Left lung (tissue), 10 donors: ENCODE results near the gene BPIFB6. TPM values are rescaled to one million over a fixed set of nuclear protein-coding genes. Genes with fewer than 3 reads are reported as not detected.

ENCODE experiments used
- ATAC-seq: fragments of 200-7000 bp; cut with Tn5 transposase; one replicate; pipeline ENCODE4 v1.9.1; 2020; ENCODE audit warnings: moderate library complexity
- DNase-seq, 4 donors: peaks; one replicate each; pipeline ENCODE4 v3.0.0-alpha.2; 2013 to 2020
- H3K27ac ChIP-seq, 2 donors: fragments of 200-600 bp; sonication (generic) in 1 of 2; one replicate each; pipeline versions ENCODE4 v1.5.0 to v1.8.0; 2020 to 2021
- H3K27me3 ChIP-seq, 2 donors: fragments of 200-600 bp; sonication (generic) in 1 of 2; one replicate each; pipeline versions ENCODE4 v1.5.0 to v1.8.0; 2020 to 2021
- H3K36me3 ChIP-seq, 2 donors: fragments of 200-600 bp; sonication (generic) in 1 of 2; one replicate each; pipeline versions ENCODE4 v1.5.0 to v1.8.0; 2020 to 2021
- H3K4me1 ChIP-seq, 2 donors: fragments of 200-600 bp; one replicate each; pipeline ENCODE4 v1.8.0; 2021
- H3K4me3 ChIP-seq, 2 donors: fragments of 200-600 bp; sonication (generic) in 1 of 2; one replicate each; pipeline versions ENCODE4 v1.5.0 to v1.8.0; 2020 to 2021; ENCODE audit warnings: mild to moderate bottlenecking in 1 of 2
- H3K9me3 ChIP-seq, 2 donors: fragments of 200-600 bp; sonication (generic) in 1 of 2; one replicate each; pipeline versions ENCODE4 v1.5.0 to v1.8.0; 2020 to 2021
- CTCF ChIP-seq, 2 donors: fragments of 200-600 bp; sonication (generic) in 1 of 2; IDR thresholded peaks; one replicate each; pipeline versions ENCODE4 v1.5.0 to v1.8.0; 2021; ENCODE audit warnings: antibody characterized with exemption in 2 of 2
- intact Hi-C, 2 donors: fragments of 100-400 bp; cut with DNase I; formaldehyde crosslinking; loops; one replicate each; pipeline versions ENCODE4 v1.11.2 to v1.14.2; 2022
- polyA plus RNA-seq, 6 donors: library from polyadenylated mRNA; unstranded; fragments of 120-200 nt; gene quantifications; one replicate each; pipeline ENCODE4 v1.2.1, GENCODE V29; 2013; ENCODE audit not compliant: insufficient read length in 6 of 6
- total RNA-seq, 2 donors: library from RNA; stranded (reverse); fragmentation: NEBNext Ultra II Directional; extraction: Animal tissue kit (Norgen Biotek cat#: 25700); gene quantifications; one replicate each; pipeline ENCODE4 v1.2.1, GENCODE V29; 2021
- donor health status: DM: no; HTN: yes; CAD: no.
- donor health status: DM: no; HTN: no; CAD: no.

The BPIFB6 gene
- total and polyA plus RNA-seq, 8 donors, result not detected

GRCh38 chr20:33025318-33025876, 6.1 kb upstream of the BPIFB6 start:
- Histone ChIP-seq H3K27me3 (peaks cover 0 to 12% of the 10 kb centered on the region in 2 donors), H3K9me3 (no peaks in the 10 kb centered on the region), H3K4me1 (no peaks in the 10 kb centered on the region), H3K4me3 (no peak overlapping the region), H3K36me3 (no peaks in the 10 kb centered on the region), H3K27ac (no peak overlapping the region)
- TF ChIP-seq CTCF (IDR thresholded peaks at IDR 0.05), result no peak
- DNase-seq, result no peak
- no peak for ATAC-seq
- intact Hi-C loops, result no loop called here

- H3K27ac ChIP-seq, result no peak overlapping the region
- H3K27me3 ChIP-seq, result peaks cover 0 to 18% of the 10 kb centered on the region in 2 donors
- no peak for DNase-seq
- intact Hi-C loops, result no loop called here
- H3K4me1 ChIP-seq, result no peaks in the 10 kb centered on the region
- H3K4me3 ChIP-seq, result no peak overlapping the region
- no peak for TF ChIP-seq CTCF (IDR thresholded peaks at IDR 0.05)
- no peaks in the 10 kb centered on the region for H3K36me3 ChIP-seq
- ATAC-seq, result peak; percentile 73
- H3K9me3 ChIP-seq, result no peaks in the 10 kb centered on the region
These were observed 5.2 kb upstream of the BPIFB6 start for GRCh38 chr20:33026072-33026778.

GRCh38 chr20:33026779-33027759, 4.4 kb upstream of the BPIFB6 start:
- Histone ChIP-seq H3K27ac (no peak overlapping the region), H3K9me3 (no peaks in the 10 kb centered on the region), H3K4me3 (no peak overlapping the region), H3K36me3 (no peaks in the 10 kb centered on the region), H3K4me1 (no peaks in the 10 kb centered on the region), H3K27me3 (peaks cover 0 to 18% of the 10 kb centered on the region in 2 donors)
- intact Hi-C loops, result no loop called here
- ATAC-seq (no peak), DNase-seq (no peak)
- no peak for TF ChIP-seq CTCF (IDR thresholded peaks at IDR 0.05)

- Histone ChIP-seq H3K4me3 (no peak overlapping the region), H3K27me3 (peaks cover 0 to 18% of the 10 kb centered on the region in 2 donors), H3K4me1 (no peaks in the 10 kb centered on the region), H3K36me3 (no peaks in the 10 kb centered on the region), H3K27ac (no peak overlapping the region), H3K9me3 (no peaks in the 10 kb centered on the region)
- DNase-seq, result no peak
- no peak for ATAC-seq
- intact Hi-C loops, result no loop called here
- TF ChIP-seq CTCF (IDR thresholded peaks at IDR 0.05), result no peak
These were observed 3.4 kb upstream of the BPIFB6 start for GRCh38 chr20:33027769-33028751.
